Thymus (tissue), 14 donors: ENCODE data around the gene RCC2. TPM values are rescaled to one million over a fixed set of nuclear protein-coding genes. Genes with fewer than 3 reads are reported as not detected.
A peak's percentile ranks its signal among the peaks of the same experiment; 100 is the strongest.
"Not testable (repeated sequence)": the region's sequence is repeated elsewhere in the genome, so short reads cannot be mapped to it uniquely, and the experiment has no call there.

Source experiments
- DNase-seq, 9 donors: peaks; one replicate each; pipeline ENCODE4 v3.0.0-alpha.2; 2013; ENCODE audit warnings: low spot score in 9 of 9, low read depth in 6 of 9, missing footprints in 1 of 9
- H3K27ac ChIP-seq, 2 donors: one replicate each; pipeline ENCODE4 v1.5.1; 2013; ENCODE audit warnings: control low read depth in 1 of 2, low read depth in 1 of 2, low read length in 1 of 2, mild to moderate bottlenecking in 1 of 2, moderate library complexity in 1 of 2
- H3K27me3 ChIP-seq, 2 donors: one replicate each; pipeline ENCODE4 v1.5.1; 2013; ENCODE audit warnings: low read length in 1 of 2; ENCODE audit not compliant: control insufficient read depth in 2 of 2, insufficient read depth in 1 of 2
- H3K36me3 ChIP-seq, 2 donors: one replicate each; pipeline ENCODE4 v1.5.1; 2013; ENCODE audit warnings: low read length in 1 of 2, mild to moderate bottlenecking in 1 of 2, moderate library complexity in 1 of 2; ENCODE audit not compliant: control insufficient read depth in 2 of 2, insufficient read depth in 2 of 2
- H3K4me1 ChIP-seq, 2 donors: one replicate each; pipeline ENCODE4 v1.5.1; 2013; ENCODE audit warnings: low read length in 2 of 2; ENCODE audit not compliant: control insufficient read depth in 2 of 2, insufficient read depth in 2 of 2
- H3K4me3 ChIP-seq, 2 donors: one replicate each; pipeline ENCODE4 v1.5.1; 2013; ENCODE audit warnings: low read length in 2 of 2, control low read depth in 1 of 2, mild to moderate bottlenecking in 1 of 2
- H3K9me3 ChIP-seq, 2 donors: one replicate each; pipeline ENCODE4 v1.5.1; 2013; ENCODE audit warnings: low read length in 1 of 2, mild to moderate bottlenecking in 1 of 2; ENCODE audit not compliant: control insufficient read depth in 2 of 2, insufficient read depth in 1 of 2
- WGBS: extraction: QIAGEN DNeasy Blood & Tissue Kit; methylation state at CpG from one replicate; pipeline ENCODE4 v1.1.7; 2013; 5-methylcytosine and 5-hydroxymethylcytosine counted together
- long read RNA-seq, 10 donors: transcript quantifications; one replicate each; lab custom pipeline, GENCODE V29; 2026
- polyA plus RNA-seq: library from polyadenylated mRNA; stranded (reverse); fragments of 200-250 nt; gene quantifications from one replicate; pipeline ENCODE4 v1.2.3, GENCODE V29; 2013
- total RNA-seq: library from RNA; stranded (reverse); fragments of 120-200 nt; gene quantifications from one replicate; pipeline ENCODE4 v1.2.4, GENCODE V29; 2013
- donor health status: healthy.

RCC2 gene
- total RNA-seq (56.8 TPM), polyA plus RNA-seq (65.2 TPM)
- long read RNA-seq, donor 1: 0 reads
- long read RNA-seq, donor 2, full-length matches to known transcripts: 17 of 17 reads
- long read RNA-seq, donor 2, partial matches to known transcripts: 0 of 17 reads
- long read RNA-seq, donor 2, other reads (novel, unspliced or antisense): 0 of 17 reads
- long read RNA-seq, donor 3, full-length matches to known transcripts: 7 of 7 reads
- long read RNA-seq, donor 3, partial matches to known transcripts: 0 of 7 reads
- long read RNA-seq, donor 3, other reads (novel, unspliced or antisense): 0 of 7 reads
- long read RNA-seq, donor 4, full-length matches to known transcripts: 11 of 11 reads
- long read RNA-seq, donor 4, partial matches to known transcripts: 0 of 11 reads
- long read RNA-seq, donor 4, other reads (novel, unspliced or antisense): 0 of 11 reads
- long read RNA-seq, donor 5, full-length matches to known transcripts: 16 of 16 reads
- long read RNA-seq, donor 5, partial matches to known transcripts: 0 of 16 reads
- long read RNA-seq, donor 5, other reads (novel, unspliced or antisense): 0 of 16 reads
- long read RNA-seq, donor 6, full-length matches to known transcripts: 15 of 15 reads
- long read RNA-seq, donor 6, partial matches to known transcripts: 0 of 15 reads
- long read RNA-seq, donor 6, other reads (novel, unspliced or antisense): 0 of 15 reads
- long read RNA-seq, donor 7, full-length matches to known transcripts: 11 of 11 reads
- long read RNA-seq, donor 7, partial matches to known transcripts: 0 of 11 reads
- long read RNA-seq, donor 7, other reads (novel, unspliced or antisense): 0 of 11 reads
- long read RNA-seq, donor 8, full-length matches to known transcripts: 9 of 9 reads
- long read RNA-seq, donor 8, partial matches to known transcripts: 0 of 9 reads
- long read RNA-seq, donor 8, other reads (novel, unspliced or antisense): 0 of 9 reads
- long read RNA-seq, donor 9, full-length matches to known transcripts: 13 of 13 reads
- long read RNA-seq, donor 9, partial matches to known transcripts: 0 of 13 reads
- long read RNA-seq, donor 9, other reads (novel, unspliced or antisense): 0 of 13 reads
- long read RNA-seq, donor 10, full-length matches to known transcripts: 12 of 12 reads
- long read RNA-seq, donor 10, partial matches to known transcripts: 0 of 12 reads
- long read RNA-seq, donor 10, other reads (novel, unspliced or antisense): 0 of 12 reads

DNA sequence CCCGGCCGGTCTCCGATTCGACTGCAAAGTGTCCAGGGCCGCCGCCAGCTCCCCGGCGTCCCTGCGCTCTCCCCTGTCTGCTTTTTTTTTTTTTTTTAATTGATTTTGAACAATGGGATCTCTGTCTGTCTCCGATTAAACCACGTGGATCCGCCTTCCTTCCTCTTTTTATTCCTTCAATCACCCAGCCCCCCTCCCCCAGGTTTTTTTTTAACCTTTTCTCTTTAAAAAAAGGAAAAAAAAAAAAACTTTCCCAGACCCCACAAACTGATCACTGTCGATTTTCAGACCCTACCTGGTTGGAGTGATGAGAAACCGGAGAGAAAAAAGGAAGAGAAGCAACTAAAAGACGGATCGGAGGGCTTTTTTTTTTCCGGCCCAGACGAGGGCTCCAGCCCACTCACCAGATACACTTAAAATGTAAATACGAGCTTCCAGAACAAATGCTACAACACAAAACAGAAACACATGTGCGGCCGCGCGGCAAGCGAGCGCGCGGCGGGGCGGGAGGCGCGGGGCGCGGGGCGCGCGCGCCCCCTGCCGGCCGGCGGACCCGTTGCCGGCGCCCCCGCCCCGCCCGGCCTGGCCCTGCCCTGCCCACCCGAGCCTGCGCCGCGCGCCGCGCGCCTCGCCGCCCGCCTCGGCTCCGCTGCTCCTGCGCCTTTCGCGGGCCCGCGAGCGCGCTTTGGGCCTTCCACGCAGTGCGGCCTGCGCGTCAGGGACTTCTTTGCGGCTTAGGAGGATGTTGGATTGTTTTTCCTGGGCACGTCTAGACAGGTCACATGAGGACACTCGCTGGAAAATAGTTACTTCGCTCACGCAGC, at the start of gene RCC2:
Gene RCC2 (minus strand): TSS at position 428 of the 824 bp plus-strand sequence. CDS start 1,163 bp downstream, outside the sequence.
- Histone ChIP-seq H3K4me1 (peaks cover 12 to 30% of the 10 kb centered on the region in 2 donors), H3K27ac (peak within 1 kb of the TSS; percentile 89 to 91), H3K27me3 (peaks cover 0 to 34% of the 10 kb centered on the region in 2 donors), H3K9me3 (no peaks in the 10 kb centered on the region), H3K4me3 (peak within 1 kb of the TSS; percentile 73 to 88), H3K36me3 (peaks cover 7 to 17% of the 10 kb centered on the region in 2 donors)
- WGBS: 1% methylated on average over 75 of the region's 75 CpGs
- peak in 8 of 9 donors; percentile 48 to 86 (median 60) for DNase-seq

DNA sequence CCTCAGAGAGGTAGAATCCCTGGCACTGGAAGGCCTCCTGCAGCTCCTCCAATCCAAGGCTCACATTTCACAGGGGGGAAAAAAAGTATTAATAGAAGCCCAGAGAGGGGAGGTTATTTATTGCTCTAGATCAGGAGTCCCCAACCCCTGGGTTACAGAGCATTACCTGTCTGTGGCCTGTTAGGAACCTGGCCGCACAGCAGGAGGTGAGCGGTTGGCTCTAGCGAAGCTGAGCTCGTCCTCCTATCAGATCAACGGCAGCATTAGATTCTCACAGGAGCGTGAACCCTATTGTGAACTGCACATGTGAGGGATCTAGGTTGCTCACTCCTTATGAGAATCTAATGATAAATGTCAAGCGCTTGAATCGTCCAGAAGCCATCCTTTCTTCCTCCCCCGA, 46.8 kb upstream of the RCC2 start:
- Histone ChIP-seq H3K4me3 (no peak overlapping the region), H3K9me3 (no peaks in the 10 kb centered on the region), H3K27me3 (no peaks in the 10 kb centered on the region), H3K36me3 (no peaks in the 10 kb centered on the region), H3K4me1 (no peaks in the 10 kb centered on the region), H3K27ac (no peak overlapping the region)
- 93% methylated on average over 9 of the region's 9 CpGs for WGBS
- DNase-seq: no peak

DNA sequence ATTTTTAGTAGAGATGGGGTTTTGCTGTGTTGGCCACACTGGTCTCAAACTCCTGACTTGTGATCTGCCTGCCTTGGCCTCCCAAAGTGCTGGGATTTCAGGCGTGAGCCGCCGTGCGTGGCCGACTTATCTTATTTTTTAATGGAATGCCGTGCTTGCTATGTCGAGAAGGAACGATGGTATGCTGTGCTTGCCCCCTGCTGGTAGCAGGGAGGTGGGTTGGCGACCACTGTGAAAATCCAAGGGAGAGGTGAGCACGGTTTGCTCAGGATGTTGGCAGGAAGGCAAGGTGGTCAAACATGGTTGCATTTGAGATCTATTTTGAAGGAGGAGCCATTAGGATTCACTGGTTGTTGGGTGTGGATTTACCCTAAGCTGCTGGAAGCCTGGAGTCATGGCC, 45.8 kb upstream of the RCC2 start:
- Histone ChIP-seq H3K27ac (no peak overlapping the region), H3K4me3 (no peak overlapping the region), H3K36me3 (no peaks in the 10 kb centered on the region), H3K27me3 (no peaks in the 10 kb centered on the region), H3K4me1 (no peaks in the 10 kb centered on the region), H3K9me3 (no peaks in the 10 kb centered on the region)
- WGBS: 56% methylated on average over 10 of the region's 10 CpGs
- DNase-seq: no peak

DNA sequence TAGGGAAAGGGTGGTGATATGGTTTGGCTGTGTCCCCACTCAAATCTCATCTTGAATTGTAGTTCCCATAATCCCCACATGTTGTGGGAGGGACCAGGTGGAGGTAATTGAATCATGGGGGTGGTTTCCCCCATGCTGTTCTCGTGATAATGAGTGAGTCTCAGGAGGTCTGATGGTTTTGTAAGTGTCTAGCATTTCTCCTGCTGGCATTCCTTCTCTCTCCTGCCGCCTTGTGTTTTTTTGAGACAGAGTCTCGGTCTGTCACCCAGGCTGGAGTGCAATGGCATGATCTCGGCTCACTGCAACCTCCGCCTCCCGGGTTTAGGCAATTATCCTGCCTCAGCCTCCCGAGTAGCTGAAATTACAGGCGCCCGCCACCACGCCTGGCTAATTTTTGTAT, 42.5 kb upstream of the RCC2 start:
- H3K9me3 ChIP-seq, H3K27me3 ChIP-seq, H3K4me1 ChIP-seq, H3K27ac ChIP-seq, H3K4me3 ChIP-seq, H3K36me3 ChIP-seq, DNase-seq: not testable (repeated sequence)
- 93% methylated on average over 10 of the region's 10 CpGs for WGBS

DNA sequence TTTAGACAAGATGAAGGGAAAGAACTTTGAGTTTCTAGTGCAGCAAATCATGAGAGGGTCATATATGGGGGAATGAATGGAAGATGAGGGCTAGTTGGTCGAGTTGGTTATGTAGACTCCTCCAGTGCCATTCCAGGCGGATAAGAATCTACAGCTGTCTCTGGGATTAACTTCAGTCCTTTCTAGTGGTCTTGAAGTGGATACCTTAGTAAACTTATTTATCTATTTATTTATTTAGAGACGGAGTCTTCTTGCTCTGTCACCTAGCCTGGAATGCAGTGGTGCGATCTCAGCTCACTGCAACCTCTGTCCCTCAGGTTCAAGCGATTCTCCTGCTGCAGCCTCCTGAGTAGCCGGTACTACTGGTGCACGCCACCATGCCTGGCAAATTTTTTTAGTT, 41.4 kb upstream of the RCC2 start:
- Histone ChIP-seq H3K36me3 (no peaks in the 10 kb centered on the region), H3K9me3 (no peaks in the 10 kb centered on the region), H3K27me3 (no peaks in the 10 kb centered on the region), H3K4me1 (no peaks in the 10 kb centered on the region), H3K27ac (no peak overlapping the region), H3K4me3 (no peak overlapping the region)
- no peak for DNase-seq
- 90% methylated on average over 7 of the region's 7 CpGs for WGBS

DNA sequence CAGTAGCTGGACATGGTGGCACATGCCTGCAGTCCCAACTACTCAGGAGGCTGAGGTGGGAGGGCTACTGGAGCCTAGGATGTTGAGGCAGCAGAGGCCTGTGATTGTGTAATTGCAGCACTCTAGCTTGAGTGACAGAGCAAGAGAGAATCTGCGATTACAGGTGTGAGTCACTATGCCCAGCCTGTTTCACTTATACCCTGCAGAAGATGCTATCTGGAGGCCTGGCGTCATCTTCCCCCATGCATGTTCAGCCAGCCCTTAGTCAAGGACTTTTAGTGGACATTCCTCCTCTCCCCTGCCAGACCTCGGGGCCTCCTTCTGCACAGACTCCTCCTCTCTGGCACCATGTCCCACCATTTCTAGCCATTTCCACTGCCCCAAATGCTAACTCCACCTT, 36.3 kb upstream of the RCC2 start:
- no peaks in the 10 kb centered on the region for H3K9me3 ChIP-seq
- 87% methylated on average over 3 of the region's 3 CpGs for WGBS
- no peak for DNase-seq
- H3K36me3 ChIP-seq: no peaks in the 10 kb centered on the region
- H3K4me1 ChIP-seq: no peaks in the 10 kb centered on the region
- H3K27me3 ChIP-seq: no peaks in the 10 kb centered on the region
- no peak overlapping the region for H3K4me3 ChIP-seq
- no peak overlapping the region for H3K27ac ChIP-seq

DNA sequence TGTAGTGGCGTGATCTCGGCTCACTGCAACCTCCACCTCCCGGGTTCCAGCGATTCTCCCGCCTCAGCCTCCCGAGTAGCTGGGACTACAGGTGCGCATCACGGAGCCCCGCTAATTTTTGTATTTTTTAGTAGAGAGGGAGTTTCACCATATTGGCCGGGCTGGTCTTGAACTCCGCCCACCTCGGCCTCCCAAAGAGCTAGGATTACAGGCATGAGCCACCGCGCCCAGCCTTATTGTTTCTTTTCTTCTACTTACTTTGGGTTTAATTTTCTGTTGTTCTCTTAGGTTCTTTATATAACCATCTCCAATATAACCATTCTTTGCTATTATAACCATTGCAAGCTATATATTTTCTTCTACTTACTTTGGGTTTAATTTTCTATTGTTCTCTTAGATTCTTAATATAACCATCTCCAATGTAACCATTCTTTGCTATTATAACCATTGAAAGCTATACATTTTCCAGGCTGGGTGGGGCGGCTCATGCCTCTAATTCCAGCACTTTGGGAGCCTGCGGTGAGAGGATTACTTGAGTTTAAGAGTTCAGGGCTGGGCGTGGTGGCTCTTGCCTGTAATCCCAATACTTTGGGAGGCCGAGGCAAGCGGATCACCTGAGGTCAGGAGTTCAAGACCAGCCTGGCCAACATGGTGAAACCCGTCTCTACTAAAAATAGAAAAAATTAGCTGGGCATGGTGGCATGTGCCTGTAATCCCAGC, 35.5 kb upstream of the RCC2 start:
- not testable (repeated sequence) for H3K27ac ChIP-seq

DNA sequence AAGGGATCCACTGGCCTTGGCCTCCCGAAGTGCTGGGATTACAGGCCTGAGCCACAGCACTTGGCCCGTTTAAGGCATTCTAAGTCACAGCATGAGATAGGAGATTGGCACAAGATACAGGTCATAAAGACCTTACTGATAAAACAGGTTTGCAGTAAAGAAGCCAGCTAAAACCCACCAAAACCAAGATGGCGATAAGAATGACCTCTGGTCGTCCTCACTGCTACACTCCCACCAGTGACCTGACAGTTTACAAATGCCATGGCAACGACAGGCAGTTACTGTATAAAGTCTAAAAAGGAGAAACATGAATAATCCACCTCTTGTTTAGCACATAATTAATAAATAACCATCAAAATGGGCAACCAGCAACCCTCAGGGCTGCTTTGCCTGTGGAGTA, 33.3 kb upstream of the RCC2 start:
- Histone ChIP-seq H3K9me3 (no peaks in the 10 kb centered on the region), H3K36me3 (no peaks in the 10 kb centered on the region), H3K4me3 (no peak overlapping the region), H3K27ac (no peak overlapping the region), H3K4me1 (no peaks in the 10 kb centered on the region), H3K27me3 (no peaks in the 10 kb centered on the region)
- no peak for DNase-seq
- WGBS: 96% methylated on average over 5 of the region's 5 CpGs

More for the DNA sequence above, 35.5 kb upstream of the RCC2 start:
- not testable (repeated sequence) for H3K4me1 ChIP-seq, H3K9me3 ChIP-seq, DNase-seq, H3K36me3 ChIP-seq, H3K27me3 ChIP-seq, H3K4me3 ChIP-seq
- WGBS: 92% methylated on average over 20 of the region's 20 CpGs
